Left colon (tissue), 2 donors: ENCODE results near the gene ENDOD1. TPM values are rescaled to one million over a fixed set of nuclear protein-coding genes. Genes with fewer than 3 reads are reported as not detected.

Experiments
- ATAC-seq: fragments of 200-7000 bp; cut with Tn5 transposase; one replicate; pipeline ENCODE4 v1.9.1; 2020; ENCODE audit warnings: mild to moderate bottlenecking, moderate library complexity
- DNase-seq, 2 donors: peaks; one replicate each; pipeline ENCODE4 v3.0.0-alpha.2; 2020
- intact Hi-C, 2 donors: fragments of 100-400 bp; cut with DNase I in 1 of 2; cut with micrococcal nuclease in 1 of 2; formaldehyde crosslinking; loops; one replicate each; pipeline versions ENCODE4 v1.11.2 to v1.14.0; 2022; cut with DNase I, micrococcal nuclease
- total RNA-seq, 2 donors: library from RNA; stranded (reverse); fragmentation: NEBNext Ultra II Directional; extraction: Animal tissue kit (Norgen Biotek cat#: 25700); gene quantifications; one replicate each; pipeline ENCODE4 v1.2.1, GENCODE V29; 2021
- donor health status: DM: no; HTN: no; CAD: no.
- donor health status: DM: yes; HTN: yes; CAD: no.

ENDOD1 gene
- total RNA-seq, 2 donors from 2014 or later: 98.9 to 108 TPM

DNA sequence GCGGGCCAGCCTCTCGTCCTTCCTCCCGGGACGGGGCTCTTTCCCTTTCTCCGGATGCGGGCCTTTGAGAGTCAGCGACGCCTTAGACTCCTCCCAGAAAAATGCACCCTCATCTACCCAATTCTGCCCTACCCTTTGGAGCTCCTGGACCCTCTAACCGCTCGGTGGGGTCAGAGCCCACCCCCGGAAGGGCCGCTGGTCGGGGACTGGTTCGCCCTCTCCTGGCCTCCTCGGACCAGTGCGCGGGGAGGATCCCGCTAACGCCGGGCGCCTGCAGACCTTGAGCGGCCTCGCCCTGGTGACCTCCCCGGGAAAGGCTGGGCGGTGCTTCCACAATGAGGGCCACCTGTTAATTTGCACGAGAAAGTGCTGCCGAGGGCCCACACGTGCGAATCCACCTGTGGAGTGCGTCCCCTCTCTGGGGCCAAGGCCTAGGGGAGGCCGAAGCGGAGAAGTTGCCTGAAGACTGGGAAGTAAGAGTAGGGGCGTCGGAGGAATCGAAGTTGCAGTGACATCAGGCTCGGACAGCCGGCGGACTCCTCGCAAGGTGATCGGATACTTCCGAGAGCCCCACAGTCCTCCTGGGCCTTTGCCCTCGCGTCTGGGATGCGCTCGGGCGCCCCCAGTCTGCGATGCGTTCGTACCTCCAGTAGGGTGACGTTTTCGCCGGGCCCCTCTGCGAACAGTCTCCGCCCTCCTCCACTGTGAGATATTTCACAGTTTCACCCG is 61.5 kb downstream of the ENDOD1 start:
- ATAC-seq (peak; percentile 81), DNase-seq (peak; percentile 93 to 94)
- intact Hi-C loops: loop anchor here (5.0 to 10.0 kb wide), 4 partner anchors 84 to 614 kb away; partner anchors contain the start of gene SRSF8 (in 1 of the 2)

DNA sequence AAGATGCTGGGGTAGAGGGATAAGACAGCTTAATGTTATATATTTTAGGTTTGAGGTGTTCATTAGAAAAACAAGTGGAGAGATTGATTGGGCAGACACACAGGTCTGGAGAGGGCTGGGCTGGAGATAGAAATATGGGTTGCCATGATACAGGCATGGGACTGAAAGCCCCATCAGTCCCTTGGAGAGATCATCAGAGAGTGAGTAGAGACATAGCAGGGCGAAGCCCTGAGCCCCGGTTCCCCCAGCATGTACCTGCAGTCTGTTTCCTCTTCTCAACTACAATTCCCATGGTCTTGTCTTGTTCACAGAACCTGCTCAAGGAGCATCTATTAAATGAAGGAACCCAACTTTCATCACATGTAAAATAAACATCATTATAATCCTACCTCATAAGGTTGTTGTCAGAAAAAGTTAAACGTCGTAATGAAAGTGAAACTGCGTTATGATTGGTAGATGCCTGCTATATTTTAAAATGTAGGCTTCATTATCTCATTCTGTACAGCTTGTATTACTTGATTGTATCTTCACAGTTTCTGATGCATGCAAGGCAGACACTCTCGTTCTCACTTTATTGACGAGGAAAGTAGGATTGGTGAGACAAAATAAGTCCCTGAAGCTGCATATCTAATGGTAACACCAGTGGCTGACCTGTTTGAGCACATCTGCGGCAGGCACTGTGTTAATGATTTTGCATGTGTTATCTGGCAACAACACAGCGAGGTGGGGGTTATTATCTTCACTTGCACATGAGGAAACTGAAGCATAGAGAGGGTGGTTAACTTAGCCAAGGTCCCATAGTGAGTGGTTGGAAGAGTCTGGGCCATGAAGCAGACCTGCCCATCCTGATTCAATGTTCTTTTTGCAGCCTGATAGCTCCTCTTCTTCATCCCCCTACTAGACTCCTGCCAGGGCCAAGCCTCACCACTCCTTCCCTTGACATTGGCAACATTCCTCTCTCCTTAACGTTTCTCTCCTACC is 63.5 kb downstream of the ENDOD1 start:
- ATAC-seq (no peak), DNase-seq (no peak)
- intact Hi-C loops: loop anchor here (2.0 to 10.0 kb wide), 5 partner anchors 86 to 612 kb away; partner anchors contain the start of gene SRSF8 (in 1 of the 2)

DNA sequence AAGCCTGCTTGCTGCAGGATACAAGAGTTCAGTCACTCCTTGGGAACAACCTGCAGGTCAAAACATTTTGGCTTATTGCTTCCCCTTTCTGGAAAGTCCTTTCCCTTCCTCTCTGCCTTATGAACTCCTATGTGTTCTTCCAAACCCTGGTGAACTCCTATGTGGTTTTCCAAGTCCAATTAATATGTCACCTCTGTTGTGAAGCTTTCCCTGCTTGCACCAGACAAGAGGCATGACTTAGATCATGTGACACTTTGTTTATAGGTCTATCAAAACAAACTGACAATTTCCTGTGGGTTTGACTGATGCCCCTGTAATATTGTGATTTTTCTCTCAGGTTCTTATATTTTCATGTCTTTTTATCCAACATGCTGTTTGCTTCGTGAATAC is 64.2 kb downstream of the ENDOD1 start:
- intact Hi-C loops: loop anchor here (2.0 to 10.0 kb wide), 5 partner anchors 87 to 611 kb away; partner anchors contain the start of gene SRSF8 (in 1 of the 2)
- ATAC-seq: no peak

GRCh38 chr11:95154514-95154913 is 64.9 kb downstream of the ENDOD1 start:
- no peak for ATAC-seq
- peak in 1 of 2 donors; percentile 56 for DNase-seq
- intact Hi-C loops: loop anchor here (5.0 to 10.0 kb wide), 4 partner anchors 87 to 610 kb away; partner anchors contain the start of gene SRSF8 (in 1 of the 2)

More for the DNA sequence above, 64.2 kb downstream of the ENDOD1 start:
- no peak for DNase-seq

- DNase-seq (no peak), ATAC-seq (no peak)
- intact Hi-C loops: loop anchor here in 1 of 2 donors (10.0 kb wide), 2 partner anchors 549 to 609 kb away; no protein-coding TSS in a partner anchor
Measured at GRCh38 chr11:95155385-95155784, 65.7 kb downstream of the ENDOD1 start.

- intact Hi-C loops: loop anchor here in 1 of 2 donors (10.0 kb wide), 2 partner anchors 549 to 609 kb away; no protein-coding TSS in a partner anchor
- DNase-seq (no peak), ATAC-seq (no peak)
Measured at GRCh38 chr11:95156133-95156721, 66.6 kb downstream of the ENDOD1 start.

- intact Hi-C loops: loop anchor here in 1 of 2 donors (10.0 kb wide), 2 partner anchors 548 to 608 kb away; no protein-coding TSS in a partner anchor
- DNase-seq (no peak), ATAC-seq (no peak)
Measured at GRCh38 chr11:95156916-95157541, 67.4 kb downstream of the ENDOD1 start.

- ATAC-seq (peak; percentile 50), DNase-seq (no peak)
- intact Hi-C loops: loop anchor here in 1 of 2 donors (10.0 kb wide), 2 partner anchors 547 to 607 kb away; no protein-coding TSS in a partner anchor
Measured at GRCh38 chr11:95157824-95158223, 68.2 kb downstream of the ENDOD1 start.

DNA sequence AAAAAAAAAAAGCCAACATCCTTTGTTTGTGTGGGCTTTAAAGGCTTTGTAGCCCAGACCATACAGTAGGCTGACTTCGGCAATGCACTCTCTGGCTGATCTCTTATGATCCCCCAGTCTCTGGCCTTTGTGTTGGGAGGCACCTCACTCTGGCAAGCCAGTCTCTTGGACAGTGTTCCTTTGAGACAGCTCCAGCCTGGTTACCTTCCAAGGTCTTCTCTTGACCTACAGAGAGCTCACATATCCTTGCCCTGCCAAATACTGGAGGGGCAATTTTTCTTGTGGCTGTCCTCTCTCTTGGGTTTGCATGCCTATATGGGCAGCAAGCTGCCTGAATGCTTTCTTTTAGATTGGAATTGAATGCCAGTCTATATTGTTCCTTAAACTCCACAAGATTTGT is 71.6 kb downstream of the ENDOD1 start:
- intact Hi-C loops: no loop called here
- DNase-seq: no peak
- no peak for ATAC-seq

GRCh38 chr11:95163106-95163505 is 73.5 kb downstream of the ENDOD1 start:
- ATAC-seq: no peak
- DNase-seq: no peak
- intact Hi-C loops: no loop called here

GRCh38 chr11:95165638-95166037 is 76.0 kb downstream of the ENDOD1 start:
- intact Hi-C loops: no loop called here
- no peak for ATAC-seq
- DNase-seq: no peak

GRCh38 chr11:95166781-95167180 is 77.1 kb downstream of the ENDOD1 start:
- intact Hi-C loops: no loop called here
- ATAC-seq (no peak), DNase-seq (no peak)

DNA sequence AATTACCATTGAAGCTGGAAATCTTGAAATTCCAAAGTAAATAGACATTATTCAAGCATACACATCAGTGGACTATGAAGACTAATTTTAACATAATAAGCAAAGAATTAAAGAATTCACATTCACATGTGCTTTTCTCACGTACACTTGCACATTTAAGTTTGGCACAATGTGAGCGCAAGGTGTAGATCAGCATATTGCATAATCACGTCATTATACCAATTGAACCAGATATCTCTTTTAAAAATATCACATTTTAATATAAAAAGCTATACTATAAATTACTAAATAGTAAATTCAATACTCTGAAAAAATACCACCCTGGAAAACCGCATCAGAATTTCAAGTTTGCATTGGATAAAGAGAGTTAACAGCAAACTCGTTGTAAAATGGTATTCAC is 80.6 kb downstream of the ENDOD1 start:
- DNase-seq: no peak
- ATAC-seq: no peak
- intact Hi-C loops: no loop called here

- no peak for ATAC-seq
- intact Hi-C loops: no loop called here
- no peak for DNase-seq
Measured at GRCh38 chr11:95175818-95176380, 86.3 kb downstream of the ENDOD1 start.
